ENCODE data around the gene GPR55. TPM values are rescaled to one million over a fixed set of nuclear protein-coding genes. Genes with fewer than 3 reads are reported as not detected.

The GPR55 gene
- total RNA-seq, 1 experiment from 2014 or later = not detected

- DNase-seq = no peak
- BruUV-seq (replicated peaks) = no TSS peak
- CTCF ChIA-PET = no interaction called here
- TF ChIP-seq CTCF (IDR thresholded peaks at IDR 0.05; ENCODE audit: unreplicated experiment) = no peak
- no peak overlapping the region for H3K4me3 Mint-ChIP-seq (ENCODE audit: low read depth, unreplicated experiment)
- intact Hi-C loops (cut with micrococcal nuclease; ENCODE audit: unreplicated experiment) = no loop called here
- peaks cover 8% of the 10 kb centered on the region for H3K36me3 Mint-ChIP-seq (ENCODE audit: insufficient read depth, unreplicated experiment)
- H3K4me1 Mint-ChIP-seq (ENCODE audit: low read depth, unreplicated experiment) = no peaks in the 10 kb centered on the region
- H3K27ac Mint-ChIP-seq (ENCODE audit: unreplicated experiment) = no peak overlapping the region
- no peaks in the 10 kb centered on the region for H3K9me3 Mint-ChIP-seq (ENCODE audit: low read depth, unreplicated experiment)
- H3K27me3 Mint-ChIP-seq (ENCODE audit: unreplicated experiment) = no peaks in the 10 kb centered on the region
Measured at GRCh38 chr2:230871361-230872150, 53.5 kb downstream of the GPR55 start.

GRCh38 chr2:230870544-230871360 is 54.3 kb downstream of the GPR55 start:
- H3K4me3 Mint-ChIP-seq (ENCODE audit: low read depth, unreplicated experiment) = no peak overlapping the region
- no peaks in the 10 kb centered on the region for H3K9me3 Mint-ChIP-seq (ENCODE audit: low read depth, unreplicated experiment)
- intact Hi-C loops (cut with micrococcal nuclease; ENCODE audit: unreplicated experiment) = no loop called here
- H3K27ac Mint-ChIP-seq (ENCODE audit: unreplicated experiment) = no peak overlapping the region
- H3K4me1 Mint-ChIP-seq (ENCODE audit: low read depth, unreplicated experiment) = no peaks in the 10 kb centered on the region
- no peak for TF ChIP-seq CTCF (IDR thresholded peaks at IDR 0.05; ENCODE audit: unreplicated experiment)
- BruUV-seq (replicated peaks) = no TSS peak
- CTCF ChIA-PET = no interaction called here
- H3K27me3 Mint-ChIP-seq (ENCODE audit: unreplicated experiment) = no peaks in the 10 kb centered on the region
- no peak for DNase-seq
- H3K36me3 Mint-ChIP-seq (ENCODE audit: insufficient read depth, unreplicated experiment) = peaks cover 9% of the 10 kb centered on the region

GRCh38 chr2:230869914-230870543 is 55.0 kb downstream of the GPR55 start:
- Mint-ChIP-seq H3K36me3 (ENCODE audit: insufficient read depth, unreplicated experiment) (peaks cover 11% of the 10 kb centered on the region), H3K27me3 (ENCODE audit: unreplicated experiment) (peaks cover under 1% of the 10 kb centered on the region), H3K9me3 (ENCODE audit: low read depth, unreplicated experiment) (no peaks in the 10 kb centered on the region), H3K4me1 (ENCODE audit: low read depth, unreplicated experiment) (no peaks in the 10 kb centered on the region), H3K27ac (ENCODE audit: unreplicated experiment) (no peak overlapping the region), H3K4me3 (ENCODE audit: low read depth, unreplicated experiment) (no peak overlapping the region)
- TF ChIP-seq CTCF (IDR thresholded peaks at IDR 0.05; ENCODE audit: unreplicated experiment) = no peak
- intact Hi-C loops (cut with micrococcal nuclease; ENCODE audit: unreplicated experiment) = no loop called here
- BruUV-seq (replicated peaks) = no TSS peak
- DNase-seq = no peak
- CTCF ChIA-PET = no interaction called here

GRCh38 chr2:230868947-230869913 is 55.8 kb downstream of the GPR55 start:
- H3K27ac Mint-ChIP-seq (ENCODE audit: unreplicated experiment) = no peak overlapping the region
- no peak for TF ChIP-seq CTCF (IDR thresholded peaks at IDR 0.05; ENCODE audit: unreplicated experiment)
- H3K4me3 Mint-ChIP-seq (ENCODE audit: low read depth, unreplicated experiment) = no peak overlapping the region
- DNase-seq = no peak
- peaks cover 6% of the 10 kb centered on the region for H3K4me1 Mint-ChIP-seq (ENCODE audit: low read depth, unreplicated experiment)
- peaks cover 9% of the 10 kb centered on the region for H3K27me3 Mint-ChIP-seq (ENCODE audit: unreplicated experiment)
- peaks cover 19% of the 10 kb centered on the region for H3K36me3 Mint-ChIP-seq (ENCODE audit: insufficient read depth, unreplicated experiment)
- CTCF ChIA-PET = no interaction called here
- no TSS peak for BruUV-seq (replicated peaks)
- intact Hi-C loops (cut with micrococcal nuclease; ENCODE audit: unreplicated experiment) = no loop called here
- no peaks in the 10 kb centered on the region for H3K9me3 Mint-ChIP-seq (ENCODE audit: low read depth, unreplicated experiment)
